HUES48 (cell line): ENCODE measurements around the gene USP24.

ENCODE experiments used
- H3K27ac ChIP-seq: one replicate; pipeline ENCODE4 v1.7.0; 2013; ENCODE audit warnings: low read depth, low read length, inconsistent platforms
- H3K27me3 ChIP-seq: 2 replicates; pipeline ENCODE4 v1.6.1; 2013; ENCODE audit warnings: mild to moderate bottlenecking, low read length; ENCODE audit not compliant: control insufficient read depth, insufficient read depth
- H3K36me3 ChIP-seq: 2 replicates; pipeline ENCODE4 v1.6.1; 2013; ENCODE audit warnings: low read length; ENCODE audit not compliant: control insufficient read depth, insufficient read depth
- H3K4me1 ChIP-seq: 2 replicates; pipeline ENCODE4 v1.6.1; 2013; ENCODE audit warnings: mild to moderate bottlenecking, low read length; ENCODE audit not compliant: control insufficient read depth, insufficient read depth
- H3K4me3 ChIP-seq: 2 replicates; pipeline ENCODE4 v1.5.1; 2013; ENCODE audit warnings: mild to moderate bottlenecking, low read depth, low read length
- H3K9ac ChIP-seq: 2 replicates; pipeline ENCODE4 v1.6.1; 2013; ENCODE audit warnings: mild to moderate bottlenecking, low read depth, low read length, moderate library complexity
- H3K9me3 ChIP-seq: 2 replicates; pipeline ENCODE4 v1.6.1; 2013; ENCODE audit warnings: low read length; ENCODE audit not compliant: control insufficient read depth, insufficient read depth

USP24 gene

GRCh38 chr1:55060133-55060999 is 154.8 kb downstream of the USP24 start:
- Histone ChIP-seq H3K9ac (no peak overlapping the region), H3K9me3 (no peaks in the 10 kb centered on the region), H3K4me3 (no peak overlapping the region), H3K27ac (no peak overlapping the region), H3K4me1 (no peaks in the 10 kb centered on the region), H3K27me3 (no peaks in the 10 kb centered on the region), H3K36me3 (peaks cover 82% of the 10 kb centered on the region)

DNA sequence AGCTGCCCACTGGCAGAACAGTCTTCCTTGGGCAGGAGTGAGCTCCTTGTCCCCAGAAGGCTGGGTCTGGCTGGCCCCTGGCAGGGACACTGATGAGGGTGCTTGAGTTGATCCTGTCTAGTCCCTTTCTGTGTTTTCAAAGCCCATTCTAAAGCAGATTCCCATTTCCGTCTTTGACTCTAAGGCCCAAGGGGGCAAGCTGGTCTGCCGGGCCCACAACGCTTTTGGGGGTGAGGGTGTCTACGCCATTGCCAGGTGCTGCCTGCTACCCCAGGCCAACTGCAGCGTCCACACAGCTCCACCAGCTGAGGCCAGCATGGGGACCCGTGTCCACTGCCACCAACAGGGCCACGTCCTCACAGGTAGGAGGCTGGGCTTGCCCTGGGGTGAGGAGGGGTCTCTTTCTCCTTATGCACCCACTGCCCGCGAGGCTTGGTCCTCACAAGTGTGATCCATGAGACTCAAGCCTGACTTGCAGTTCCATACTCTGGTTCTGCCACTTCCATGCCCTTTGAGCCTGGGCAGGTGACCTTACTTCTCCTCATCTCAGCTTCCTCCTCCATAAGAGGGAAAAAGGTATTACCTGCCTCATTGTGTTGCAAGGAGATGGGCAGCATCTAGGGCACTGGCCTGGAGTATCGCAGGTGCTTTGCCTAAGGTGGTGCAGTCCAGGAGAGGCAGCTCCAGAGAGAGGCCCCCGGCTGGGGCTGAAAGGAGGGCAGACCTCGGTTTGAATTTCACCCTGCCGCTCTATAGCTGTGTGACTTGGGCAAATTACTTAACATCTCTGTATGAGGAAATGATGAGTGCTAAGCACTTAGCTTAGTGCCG is 155.6 kb downstream of the USP24 start:
- Histone ChIP-seq H3K9me3 (no peaks in the 10 kb centered on the region), H3K9ac (no peak overlapping the region), H3K27ac (no peak overlapping the region), H3K4me1 (no peaks in the 10 kb centered on the region), H3K4me3 (no peak overlapping the region), H3K27me3 (no peaks in the 10 kb centered on the region), H3K36me3 (peaks cover 77% of the 10 kb centered on the region)

- Histone ChIP-seq H3K9me3 (no peaks in the 10 kb centered on the region), H3K27me3 (no peaks in the 10 kb centered on the region), H3K27ac (no peak overlapping the region), H3K36me3 (peaks cover 70% of the 10 kb centered on the region), H3K4me1 (no peaks in the 10 kb centered on the region), H3K4me3 (no peak overlapping the region), H3K9ac (no peak overlapping the region)
Observed at GRCh38 chr1:55057956-55058298, 157.2 kb downstream of the USP24 start.

- no peak overlapping the region for H3K9ac ChIP-seq
- H3K36me3 ChIP-seq = peaks cover 72% of the 10 kb centered on the region
- H3K9me3 ChIP-seq = no peaks in the 10 kb centered on the region
- no peak overlapping the region for H3K4me3 ChIP-seq
- H3K27me3 ChIP-seq = no peaks in the 10 kb centered on the region
- H3K4me1 ChIP-seq = no peaks in the 10 kb centered on the region
- H3K27ac ChIP-seq = no peak overlapping the region
Observed at GRCh38 chr1:55057270-55057955, 157.8 kb downstream of the USP24 start.

- Histone ChIP-seq H3K27ac (no peak overlapping the region), H3K36me3 (peaks cover 66% of the 10 kb centered on the region), H3K4me1 (no peaks in the 10 kb centered on the region), H3K27me3 (no peaks in the 10 kb centered on the region), H3K4me3 (no peak overlapping the region), H3K9ac (no peak overlapping the region), H3K9me3 (no peaks in the 10 kb centered on the region)
Observed at GRCh38 chr1:55056632-55056992, 158.6 kb downstream of the USP24 start.

GRCh38 chr1:55055951-55056631 is 159.1 kb downstream of the USP24 start:
- no peaks in the 10 kb centered on the region for H3K9me3 ChIP-seq
- H3K27ac ChIP-seq = no peak overlapping the region
- no peaks in the 10 kb centered on the region for H3K4me1 ChIP-seq
- H3K9ac ChIP-seq = no peak overlapping the region
- no peaks in the 10 kb centered on the region for H3K27me3 ChIP-seq
- no peak overlapping the region for H3K4me3 ChIP-seq
- peaks cover 61% of the 10 kb centered on the region for H3K36me3 ChIP-seq

GRCh38 chr1:55055084-55055882 is 159.9 kb downstream of the USP24 start:
- Histone ChIP-seq H3K9me3 (no peaks in the 10 kb centered on the region), H3K27ac (no peak overlapping the region), H3K27me3 (no peaks in the 10 kb centered on the region), H3K36me3 (peaks cover 56% of the 10 kb centered on the region), H3K4me1 (no peaks in the 10 kb centered on the region), H3K4me3 (no peak overlapping the region), H3K9ac (no peak overlapping the region)

DNA sequence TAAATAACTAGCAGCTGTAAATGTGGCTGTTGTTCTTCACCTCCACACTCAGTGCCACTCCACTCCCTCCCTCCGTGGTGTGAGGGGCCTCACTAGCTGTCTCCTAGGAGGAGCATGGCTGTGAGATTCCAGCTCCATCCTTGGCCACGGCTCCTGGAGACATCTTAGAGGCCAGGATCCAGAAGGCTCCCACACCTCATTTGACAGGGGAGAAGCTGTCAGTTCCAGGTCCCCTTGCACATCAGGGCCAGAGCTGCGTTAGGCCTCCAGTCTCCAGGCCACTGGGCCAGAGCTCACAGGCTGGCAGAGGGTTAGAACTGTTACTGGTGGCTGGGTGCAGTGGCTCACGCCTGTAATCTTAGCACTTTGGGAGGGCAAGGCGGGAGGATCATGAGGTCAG is 160.8 kb downstream of the USP24 start:
- Histone ChIP-seq H3K9me3 (no peaks in the 10 kb centered on the region), H3K36me3 (peaks cover 55% of the 10 kb centered on the region), H3K4me3 (no peak overlapping the region), H3K4me1 (no peaks in the 10 kb centered on the region), H3K27me3 (no peaks in the 10 kb centered on the region), H3K9ac (no peak overlapping the region), H3K27ac (no peak overlapping the region)

GRCh38 chr1:55053265-55053954 is 161.8 kb downstream of the USP24 start:
- no peak overlapping the region for H3K4me3 ChIP-seq
- H3K36me3 ChIP-seq = peaks cover 54% of the 10 kb centered on the region
- H3K9me3 ChIP-seq = no peaks in the 10 kb centered on the region
- H3K9ac ChIP-seq = no peak overlapping the region
- H3K27me3 ChIP-seq = no peaks in the 10 kb centered on the region
- H3K4me1 ChIP-seq = no peaks in the 10 kb centered on the region
- H3K27ac ChIP-seq = no peak overlapping the region
